Activated naive CD8-positive, alpha-beta T cell (primary cell): Measurements from ENCODE around the gene NPC1.
"Not testable (repeated sequence)": the region's sequence is repeated elsewhere in the genome, so short reads cannot be mapped to it uniquely, and the experiment has no call there.

Experiments
- H3K27ac Mint-ChIP-seq: one replicate; pipeline ENCODE4 v1.8.0; 2021; ENCODE audit warnings: mixed read lengths
- H3K27me3 Mint-ChIP-seq: one replicate; pipeline ENCODE4 v1.8.0; 2021; ENCODE audit warnings: mixed read lengths
- H3K36me3 Mint-ChIP-seq: one replicate; pipeline ENCODE4 v1.8.0; 2021; ENCODE audit warnings: mixed read lengths
- H3K4me1 Mint-ChIP-seq: one replicate; pipeline ENCODE4 v1.8.0; 2021; ENCODE audit warnings: low read depth, mixed read lengths
- H3K4me3 Mint-ChIP-seq: one replicate; pipeline ENCODE4 v1.8.0; 2021; ENCODE audit warnings: mild to moderate bottlenecking, mixed read lengths
- H3K9me3 Mint-ChIP-seq: one replicate; pipeline ENCODE4 v1.8.0; 2021; ENCODE audit warnings: low read depth, mixed read lengths

Gene NPC1

GRCh38 chr18:23573626-23574431 is 12.5 kb downstream of the NPC1 start:
- H3K27me3 Mint-ChIP-seq = no peaks in the 10 kb centered on the region
- peaks cover 35% of the 10 kb centered on the region for H3K4me1 Mint-ChIP-seq
- H3K4me3 Mint-ChIP-seq = peak overlapping the region; percentile 8
- peaks cover 2% of the 10 kb centered on the region for H3K36me3 Mint-ChIP-seq
- H3K9me3 Mint-ChIP-seq = no peaks in the 10 kb centered on the region
- H3K27ac Mint-ChIP-seq = peak overlapping the region; percentile 74

- peaks cover 2% of the 10 kb centered on the region for H3K36me3 Mint-ChIP-seq
- peaks cover 30% of the 10 kb centered on the region for H3K4me1 Mint-ChIP-seq
- no peak overlapping the region for H3K27ac Mint-ChIP-seq
- peak overlapping the region; percentile 8 for H3K4me3 Mint-ChIP-seq
- no peaks in the 10 kb centered on the region for H3K27me3 Mint-ChIP-seq
- no peaks in the 10 kb centered on the region for H3K9me3 Mint-ChIP-seq
Measured at GRCh38 chr18:23573020-23573419, 13.3 kb downstream of the NPC1 start.

GRCh38 chr18:23572570-23572969 is 13.7 kb downstream of the NPC1 start:
- Mint-ChIP-seq H3K4me3 (no peak overlapping the region), H3K36me3 (peaks cover 2% of the 10 kb centered on the region), H3K27me3 (no peaks in the 10 kb centered on the region), H3K27ac (no peak overlapping the region), H3K9me3 (no peaks in the 10 kb centered on the region), H3K4me1 (peaks cover 30% of the 10 kb centered on the region)

- Mint-ChIP-seq H3K27ac (no peak overlapping the region), H3K36me3 (peaks cover 7% of the 10 kb centered on the region), H3K4me3 (no peak overlapping the region), H3K4me1 (peaks cover 30% of the 10 kb centered on the region), H3K27me3 (no peaks in the 10 kb centered on the region), H3K9me3 (no peaks in the 10 kb centered on the region)
Measured at GRCh38 chr18:23572012-23572411, 14.3 kb downstream of the NPC1 start.

- Mint-ChIP-seq H3K27me3 (no peaks in the 10 kb centered on the region), H3K4me3 (no peak overlapping the region), H3K4me1 (peaks cover 26% of the 10 kb centered on the region), H3K27ac (no peak overlapping the region), H3K9me3 (no peaks in the 10 kb centered on the region), H3K36me3 (peaks cover 11% of the 10 kb centered on the region)
Measured at GRCh38 chr18:23570912-23571504, 15.3 kb downstream of the NPC1 start.

- Mint-ChIP-seq H3K9me3 (no peaks in the 10 kb centered on the region), H3K4me1 (peaks cover 19% of the 10 kb centered on the region), H3K36me3 (peaks cover 15% of the 10 kb centered on the region), H3K27ac (no peak overlapping the region), H3K4me3 (no peak overlapping the region), H3K27me3 (no peaks in the 10 kb centered on the region)
Measured at GRCh38 chr18:23569299-23570063, 16.8 kb downstream of the NPC1 start.

GRCh38 chr18:23568281-23569138 is 17.8 kb downstream of the NPC1 start:
- Mint-ChIP-seq H3K9me3 (no peaks in the 10 kb centered on the region), H3K36me3 (peaks cover 18% of the 10 kb centered on the region), H3K4me3 (no peak overlapping the region), H3K4me1 (peaks cover 13% of the 10 kb centered on the region), H3K27ac (no peak overlapping the region), H3K27me3 (no peaks in the 10 kb centered on the region)

- no peaks in the 10 kb centered on the region for H3K27me3 Mint-ChIP-seq
- peaks cover 20% of the 10 kb centered on the region for H3K36me3 Mint-ChIP-seq
- no peaks in the 10 kb centered on the region for H3K9me3 Mint-ChIP-seq
- H3K4me3 Mint-ChIP-seq = no peak overlapping the region
- H3K4me1 Mint-ChIP-seq = peaks cover 10% of the 10 kb centered on the region
- no peak overlapping the region for H3K27ac Mint-ChIP-seq
Measured at GRCh38 chr18:23567671-23568070, 18.6 kb downstream of the NPC1 start.

GRCh38 chr18:23565916-23566547 is 20.3 kb downstream of the NPC1 start:
- Mint-ChIP-seq H3K27me3 (no peaks in the 10 kb centered on the region), H3K27ac (no peak overlapping the region), H3K4me1 (peaks cover 7% of the 10 kb centered on the region), H3K4me3 (no peak overlapping the region), H3K36me3 (peaks cover 28% of the 10 kb centered on the region), H3K9me3 (no peaks in the 10 kb centered on the region)

- no peaks in the 10 kb centered on the region for H3K9me3 Mint-ChIP-seq
- H3K36me3 Mint-ChIP-seq = peaks cover 34% of the 10 kb centered on the region
- no peak overlapping the region for H3K4me3 Mint-ChIP-seq
- peaks cover 7% of the 10 kb centered on the region for H3K4me1 Mint-ChIP-seq
- H3K27ac Mint-ChIP-seq = no peak overlapping the region
- H3K27me3 Mint-ChIP-seq = no peaks in the 10 kb centered on the region
Measured at GRCh38 chr18:23563377-23564043, 22.8 kb downstream of the NPC1 start.

- peaks cover 28% of the 10 kb centered on the region for H3K36me3 Mint-ChIP-seq
- no peak overlapping the region for H3K27ac Mint-ChIP-seq
- H3K27me3 Mint-ChIP-seq = no peaks in the 10 kb centered on the region
- H3K9me3 Mint-ChIP-seq = no peaks in the 10 kb centered on the region
- H3K4me1 Mint-ChIP-seq = peaks cover 7% of the 10 kb centered on the region
- no peak overlapping the region for H3K4me3 Mint-ChIP-seq
Measured at GRCh38 chr18:23560186-23560585, 26.1 kb downstream of the NPC1 start.

- H3K27ac Mint-ChIP-seq, H3K4me1 Mint-ChIP-seq, H3K9me3 Mint-ChIP-seq, H3K4me3 Mint-ChIP-seq, H3K27me3 Mint-ChIP-seq: not testable (repeated sequence)
- H3K36me3 Mint-ChIP-seq = peaks cover 29% of the 10 kb centered on the region
Measured at GRCh38 chr18:23557511-23557910, 28.8 kb downstream of the NPC1 start.

- H3K27ac Mint-ChIP-seq = no peak overlapping the region
- no peaks in the 10 kb centered on the region for H3K4me1 Mint-ChIP-seq
- H3K9me3 Mint-ChIP-seq = no peaks in the 10 kb centered on the region
- H3K36me3 Mint-ChIP-seq = peaks cover 30% of the 10 kb centered on the region
- no peak overlapping the region for H3K4me3 Mint-ChIP-seq
- H3K27me3 Mint-ChIP-seq = no peaks in the 10 kb centered on the region
Measured at GRCh38 chr18:23556145-23556780, 30.0 kb downstream of the NPC1 start.
